ENCODE results near the gene INVS. TPM values are rescaled to one million over a fixed set of nuclear protein-coding genes. Genes with fewer than 3 reads are reported as not detected.

INVS gene
- total RNA-seq, result 25.6 and 30.7 TPM in 2 replicates

GRCh38 chr9:100098887-100099721, at the start of gene INVS, which contains the start of gene ERP44:
INVS (plus strand) TSS chr9:100099243; CDS start chr9:100104522, 5,279 bp downstream.
ERP44 (minus strand) TSS chr9:100099000; CDS start chr9:100098840, 160 bp downstream.

Other genes starting within 250 kb of the INVS start
- 12.7 and 16.9 TPM in 2 replicates for gene STX17, start 192.6 kb upstream of the INVS start, total RNA-seq
- 9.9 and 13.2 TPM in 2 replicates for gene ERP44, start 243 bp upstream of the INVS start, total RNA-seq

All from aortic smooth muscle cell (primary cell).